Epithelial cell of proximal tubule (primary cell): ENCODE data around the gene SCN3A. TPM values are rescaled to one million over a fixed set of nuclear protein-coding genes. Genes with fewer than 3 reads are reported as not detected.

Source experiments
- DNase-seq: peaks from one replicate; pipeline ENCODE4 v3.0.0-alpha.2; 2011; ENCODE audit warnings: low read depth
- H3K4me3 ChIP-seq: 2 replicates; pipeline ENCODE4 v1.5.1; 2011; ENCODE audit warnings: low read depth, mild to moderate bottlenecking, low read length
- CTCF ChIP-seq: conservative IDR thresholded peaks from 2 replicates; pipeline ENCODE4 v1.5.1; 2012; ENCODE audit warnings: low read depth, mild to moderate bottlenecking, low read length
- total RNA-seq: library from RNA; depleted of rRNA; stranded (reverse); fragments of >200 nt; gene quantifications from 2 replicates; pipeline ENCODE4 v1.2.3, GENCODE V29; 2015

The SCN3A gene
- total RNA-seq, 1 donor from 2014 or later: 0.52 TPM

DNA sequence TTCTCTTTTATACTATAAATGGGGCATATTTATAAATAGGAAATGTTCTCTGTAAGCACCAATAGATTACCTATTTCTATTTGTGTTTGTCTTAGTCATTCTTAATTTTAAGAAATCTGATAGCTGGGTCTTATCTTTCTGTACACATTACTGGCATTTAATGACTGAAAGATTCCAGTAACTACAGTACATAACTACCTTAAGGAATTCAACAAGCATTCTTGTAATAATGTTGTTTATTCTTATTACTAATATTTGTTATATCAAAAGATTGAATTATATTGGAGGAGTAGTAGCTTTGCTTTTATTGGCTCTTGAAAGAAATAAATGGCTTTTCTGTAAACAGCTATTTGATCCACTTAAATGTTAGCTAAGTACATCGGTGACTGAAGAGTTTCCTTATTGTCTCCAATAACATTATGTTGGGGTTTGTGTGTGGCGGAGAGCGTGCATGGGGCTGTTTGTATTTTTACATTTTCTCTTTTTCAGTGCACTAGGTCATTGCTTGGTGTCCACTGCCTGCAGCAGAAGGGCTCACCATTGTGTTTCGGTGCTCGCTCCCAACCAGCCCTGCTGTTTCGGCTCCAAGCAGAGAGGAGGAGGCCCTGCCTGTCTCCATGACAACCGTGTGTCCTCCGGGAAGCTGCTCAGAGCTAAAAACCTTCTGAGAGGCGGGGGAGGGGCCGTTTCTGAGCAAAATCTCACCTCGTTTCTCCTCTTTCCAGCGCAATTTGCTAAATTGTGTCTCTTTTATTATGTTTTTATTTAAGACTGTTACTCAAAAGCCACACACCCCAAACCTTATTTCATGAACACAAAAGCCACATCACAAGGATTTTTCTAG lies 136.0 kb downstream of the SCN3A start:
- peak overlapping the region; percentile 10 for H3K4me3 ChIP-seq
- DNase-seq: no peak

GRCh38 chr2:165064743-165065142 lies 139.1 kb downstream of the SCN3A start:
- no peak for DNase-seq
- no peak overlapping the region for H3K4me3 ChIP-seq
- TF ChIP-seq CTCF: no peak

More for the DNA sequence above, 136.0 kb downstream of the SCN3A start:
- no peak for TF ChIP-seq CTCF

- no peak overlapping the region for H3K4me3 ChIP-seq
- no peak for DNase-seq
- TF ChIP-seq CTCF: no peak
Observed at GRCh38 chr2:165060411-165060810, 143.4 kb downstream of the SCN3A start.

DNA sequence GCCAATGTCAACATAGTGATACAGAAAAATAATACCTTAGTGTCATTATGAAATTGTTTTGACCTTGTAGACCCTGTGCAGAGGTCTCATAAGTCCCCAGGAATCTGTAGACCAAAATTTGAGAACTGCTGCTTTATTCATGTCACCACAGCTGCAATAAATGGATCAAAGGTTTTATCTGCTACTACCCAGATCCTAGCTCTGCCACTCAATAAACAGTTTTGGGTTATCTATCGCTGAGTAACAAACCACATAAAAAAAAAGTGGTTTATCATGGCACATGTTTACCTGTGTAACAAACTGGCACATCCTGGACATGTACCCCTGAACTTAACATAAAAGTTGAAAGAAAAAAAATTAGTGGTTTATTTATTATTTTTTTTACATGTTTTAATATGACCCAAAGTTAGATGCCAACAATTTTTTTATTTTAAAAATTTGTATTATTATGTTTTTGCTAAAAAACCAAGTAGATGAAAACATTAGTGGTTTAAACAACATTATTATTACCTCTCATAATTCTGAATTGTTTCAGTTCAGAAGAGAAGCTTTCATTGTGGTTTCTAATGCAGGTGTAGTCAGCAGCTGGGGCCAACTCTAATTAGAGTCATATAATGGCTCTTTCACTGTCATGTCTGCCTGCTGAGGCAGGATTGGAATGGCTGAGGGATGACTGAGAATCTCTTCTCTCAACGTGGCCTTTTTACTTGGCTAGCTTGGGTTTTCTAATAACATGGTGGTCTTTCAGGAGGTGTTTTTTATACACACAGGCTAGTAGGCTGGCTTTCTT lies 145.2 kb downstream of the SCN3A start:
- no peak for DNase-seq
- no peak for TF ChIP-seq CTCF
- no peak overlapping the region for H3K4me3 ChIP-seq

DNA sequence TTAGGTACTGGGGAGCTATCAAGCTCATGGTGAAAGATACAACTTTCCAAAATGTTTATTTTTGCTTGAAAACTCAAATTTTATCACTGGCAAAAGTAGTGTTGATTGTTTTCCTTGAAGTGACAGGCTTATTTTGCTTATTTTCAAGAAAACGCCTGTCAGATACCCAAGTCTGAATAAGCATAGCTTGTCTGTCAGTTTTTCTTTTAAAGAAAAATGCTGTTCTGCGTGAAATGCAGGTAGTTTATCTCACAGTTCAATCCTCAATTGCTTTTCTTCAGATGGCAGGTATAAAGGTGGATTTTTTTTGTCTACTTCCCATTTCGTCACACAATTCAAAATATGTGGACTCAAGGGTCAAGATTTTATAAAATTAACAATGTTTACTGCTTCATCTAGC lies 145.9 kb downstream of the SCN3A start:
- no peak for DNase-seq
- no peak for TF ChIP-seq CTCF

DNA sequence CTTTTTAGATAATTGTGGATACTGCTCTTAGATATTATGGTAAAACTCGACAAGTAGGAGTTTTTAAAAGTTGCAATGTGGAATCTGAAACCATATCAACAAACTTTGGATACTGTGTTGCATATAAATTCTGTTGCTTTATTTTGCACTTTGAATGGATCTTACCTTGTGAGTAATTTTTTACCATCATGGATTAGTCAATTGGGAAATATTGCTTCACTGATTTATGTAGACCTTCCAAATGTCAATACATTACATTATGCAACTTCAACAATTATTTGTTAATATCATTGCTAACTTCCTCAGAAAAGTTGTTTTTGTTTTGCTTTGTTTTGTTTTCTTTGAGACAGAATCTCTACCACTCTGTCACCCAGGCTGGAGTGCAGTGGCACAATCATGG lies 146.5 kb downstream of the SCN3A start:
- no peak for DNase-seq
- no peak for TF ChIP-seq CTCF
- H3K4me3 ChIP-seq: no peak overlapping the region

More for the DNA sequence above, 145.9 kb downstream of the SCN3A start:
- no peak overlapping the region for H3K4me3 ChIP-seq

GRCh38 chr2:165056564-165056963 lies 147.3 kb downstream of the SCN3A start:
- TF ChIP-seq CTCF: no peak
- H3K4me3 ChIP-seq: no peak overlapping the region
- no peak for DNase-seq
